GM23338 (cell line): Measurements from ENCODE around the gene INSL3. TPM values are rescaled to one million over a fixed set of nuclear protein-coding genes. Genes with fewer than 3 reads are reported as not detected.

Experiments
- ATAC-seq: fragments of 200-7000 bp; cut with Tn5 transposase; 3 replicates; pipeline ENCODE4 v1.9.1; 2020
- DNase-seq: peaks from one replicate; pipeline ENCODE4 v3.0.0-alpha.2; 2015; ENCODE audit warnings: low spot score
- H2AFZ ChIP-seq: fragments of 200-600 bp; sonication (generic); 2 replicates; pipeline ENCODE4 v1.8.0; 2016; ENCODE audit warnings: antibody characterized with exemption, mild to moderate bottlenecking, moderate library complexity
- H3F3A ChIP-seq: fragments of 200-600 bp; sonication (generic); replicated peaks from 2 replicates; pipeline ENCODE4 v1.8.0; 2017; ENCODE audit warnings: antibody characterized with exemption, mixed run types, low read depth
- H3K27ac ChIP-seq: fragments of 200-600 bp; sonication (generic); 2 replicates; pipeline ENCODE4 v1.6.1; 2016; ENCODE audit warnings: low read depth
- H3K27me3 ChIP-seq: fragments of 200-600 bp; sonication (generic); 2 replicates; pipeline ENCODE4 v1.8.0; 2016; ENCODE audit warnings: mild to moderate bottlenecking, mixed run types, moderate library complexity; ENCODE audit not compliant: insufficient read depth
- H3K36me3 ChIP-seq: fragments of 200-600 bp; sonication (generic); 2 replicates; pipeline ENCODE4 v1.8.0; 2016; ENCODE audit warnings: mild to moderate bottlenecking; ENCODE audit not compliant: insufficient read depth
- H3K4me1 ChIP-seq: fragments of 200-600 bp; sonication (generic); 2 replicates; pipeline ENCODE4 v1.8.0; 2016; ENCODE audit warnings: mild to moderate bottlenecking, moderate library complexity; ENCODE audit not compliant: insufficient read depth
- H3K4me2 ChIP-seq: fragments of 200-600 bp; sonication (generic); 2 replicates; pipeline ENCODE4 v1.7.1; 2017; ENCODE audit warnings: mixed run types
- H3K4me3 ChIP-seq: fragments of 200-600 bp; sonication (generic); 2 replicates; pipeline ENCODE4 v1.6.1; 2016; ENCODE audit warnings: mixed run types
- H3K79me2 ChIP-seq: fragments of 200-600 bp; sonication (generic); replicated peaks from 2 replicates; pipeline ENCODE4 v1.8.0; 2017; ENCODE audit warnings: mild to moderate bottlenecking; ENCODE audit not compliant: insufficient read depth
- H3K9me2 ChIP-seq: fragments of 200-600 bp; sonication (generic); 2 replicates; pipeline ENCODE4 v1.8.0; 2017; ENCODE audit not compliant: insufficient read depth
- H4K20me1 ChIP-seq: fragments of 200-600 bp; sonication (generic); replicated peaks from 2 replicates; pipeline ENCODE4 v1.8.0; 2017; ENCODE audit warnings: mild to moderate bottlenecking; ENCODE audit not compliant: insufficient read depth
- H3K27ac Mint-ChIP-seq: 2 replicates; pipeline ENCODE4 v1.8.0; 2020; ENCODE audit warnings: inconsistent platforms, mild to moderate bottlenecking, moderate library complexity, mixed read lengths
- H3K27me3 Mint-ChIP-seq: 3 replicates; pipeline ENCODE4 v1.8.0; 2022; ENCODE audit warnings: low read depth, mild to moderate bottlenecking, moderate library complexity, mixed read lengths, inconsistent platforms; ENCODE audit not compliant: insufficient read depth, poor library complexity
- H3K36me3 Mint-ChIP-seq: 3 replicates; pipeline ENCODE4 v1.8.0; 2021; ENCODE audit warnings: low read depth, mild to moderate bottlenecking, inconsistent platforms, moderate library complexity, mixed read lengths
- H3K4me1 Mint-ChIP-seq: 3 replicates; pipeline ENCODE4 v1.8.0; 2020; ENCODE audit warnings: mild to moderate bottlenecking, inconsistent platforms, mixed read lengths
- H3K4me3 Mint-ChIP-seq: 3 replicates; pipeline ENCODE4 v1.8.0; 2021; ENCODE audit warnings: moderate library complexity, mild to moderate bottlenecking, inconsistent platforms, mixed read lengths
- H3K9me3 Mint-ChIP-seq: 3 replicates; pipeline ENCODE4 v1.8.0; 2020; ENCODE audit warnings: moderate library complexity, mild to moderate bottlenecking, inconsistent platforms, mixed read lengths
- CREB1 ChIP-seq: fragments of 250-450 bp; sonication (Bioruptor Pico); IDR thresholded peaks from 2 replicates; pipeline ENCODE4 v1.5.0; 2020; ENCODE audit warnings: low read depth, mild to moderate bottlenecking, moderate library complexity
- CTCF ChIP-seq, 2 experiments: fragments of 200-600 bp in 1 of 2; sonication (generic) in 1 of 2; conservative IDR thresholded peaks; 2 replicates each; pipeline versions ENCODE4 v1.5.1 to v1.6.1; 2016 to 2017; ENCODE audit warnings: antibody characterized with exemption in 2 of 2, low read depth in 2 of 2, mild to moderate bottlenecking in 2 of 2, moderate library complexity in 1 of 2
- ETS1 ChIP-seq: IDR thresholded peaks from 2 replicates; pipeline ENCODE4 v1.6.1; 2016; ENCODE audit warnings: antibody characterized with exemption
- EZH2 ChIP-seq: fragments of 200-600 bp; sonication (generic); IDR thresholded peaks from one replicate; pipeline ENCODE4 v1.8.0; 2017; ENCODE audit warnings: antibody characterized with exemption, mild to moderate bottlenecking, low read depth; ENCODE audit not compliant: unreplicated experiment
- EZH2phosphoT487 ChIP-seq: fragments of 200-600 bp; sonication (generic); IDR thresholded peaks from one replicate; pipeline ENCODE4 v1.8.1; 2018; ENCODE audit warnings: antibody characterized with exemption; ENCODE audit not compliant: unreplicated experiment
- JUNB ChIP-seq: IDR thresholded peaks from one replicate; pipeline ENCODE4 v1.6.1; 2016; ENCODE audit warnings: antibody characterized with exemption; ENCODE audit not compliant: unreplicated experiment
- NANOG ChIP-seq: IDR thresholded peaks from 2 replicates; pipeline ENCODE4 v1.6.1; 2016; ENCODE audit warnings: antibody characterized with exemption, borderline replicate concordance
- POLR2AphosphoS5 ChIP-seq: IDR thresholded peaks from 2 replicates; pipeline ENCODE4 v1.6.1; 2016; ENCODE audit warnings: antibody characterized with exemption, low read depth
- STAT1 ChIP-seq: IDR thresholded peaks from one replicate; pipeline ENCODE4 v1.6.1; 2016; ENCODE audit warnings: antibody characterized with exemption; ENCODE audit not compliant: unreplicated experiment
- ZNF331 ChIP-seq: fragments of 250-450 bp; sonication (Bioruptor Pico); IDR thresholded peaks from 2 replicates; pipeline ENCODE4 v1.5.0; 2020; ENCODE audit warnings: low read depth, mild to moderate bottlenecking, moderate library complexity
- polyA plus RNA-seq: library from polyadenylated mRNA; unstranded; fragments of >200 nt; fragmentation: Nextera tagmentation; extraction: Ambion mirVana; gene quantifications from 2 replicates; pipeline ENCODE4 v1.2.1, GENCODE V29; 2016
- total RNA-seq: library from RNA; depleted of rRNA; stranded (reverse); fragments of >200 nt; shearing (Covaris generic); gene quantifications from 2 replicates; pipeline ENCODE4 v1.2.3, GENCODE V29; 2014
- TF ChIP-seq, protein P1 (sequence below): fragments of 250-450 bp; sonication (Bioruptor Pico); IDR thresholded peaks from 2 replicates; pipeline ENCODE4 v1.5.0; 2020; ENCODE audit warnings: mild to moderate bottlenecking, moderate library complexity

Gene INSL3
- total and polyA plus RNA-seq, 2 experiments from 2014 or later = 0.76 TPM; not detected in 1

DNA sequence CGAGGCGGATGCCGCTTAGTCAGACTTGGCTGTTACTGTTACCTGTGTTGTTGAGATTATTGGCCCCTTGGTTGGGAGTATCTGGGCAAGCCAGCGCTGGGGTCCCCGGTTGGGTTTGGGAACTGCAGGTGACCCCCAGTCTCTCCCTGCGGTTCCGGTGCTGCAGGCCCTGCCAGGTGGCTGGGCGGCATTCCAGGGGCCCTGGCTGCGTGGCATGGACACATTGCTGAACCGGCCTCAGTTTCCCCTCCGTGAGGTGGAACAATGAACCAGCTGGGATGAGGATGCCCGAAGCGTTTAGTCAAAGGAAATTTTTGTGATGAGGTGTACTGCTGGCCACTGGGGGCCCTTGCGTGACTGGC, 25.8 kb downstream of the INSL3 start (continued):
- TF ChIP-seq, protein P1, sequence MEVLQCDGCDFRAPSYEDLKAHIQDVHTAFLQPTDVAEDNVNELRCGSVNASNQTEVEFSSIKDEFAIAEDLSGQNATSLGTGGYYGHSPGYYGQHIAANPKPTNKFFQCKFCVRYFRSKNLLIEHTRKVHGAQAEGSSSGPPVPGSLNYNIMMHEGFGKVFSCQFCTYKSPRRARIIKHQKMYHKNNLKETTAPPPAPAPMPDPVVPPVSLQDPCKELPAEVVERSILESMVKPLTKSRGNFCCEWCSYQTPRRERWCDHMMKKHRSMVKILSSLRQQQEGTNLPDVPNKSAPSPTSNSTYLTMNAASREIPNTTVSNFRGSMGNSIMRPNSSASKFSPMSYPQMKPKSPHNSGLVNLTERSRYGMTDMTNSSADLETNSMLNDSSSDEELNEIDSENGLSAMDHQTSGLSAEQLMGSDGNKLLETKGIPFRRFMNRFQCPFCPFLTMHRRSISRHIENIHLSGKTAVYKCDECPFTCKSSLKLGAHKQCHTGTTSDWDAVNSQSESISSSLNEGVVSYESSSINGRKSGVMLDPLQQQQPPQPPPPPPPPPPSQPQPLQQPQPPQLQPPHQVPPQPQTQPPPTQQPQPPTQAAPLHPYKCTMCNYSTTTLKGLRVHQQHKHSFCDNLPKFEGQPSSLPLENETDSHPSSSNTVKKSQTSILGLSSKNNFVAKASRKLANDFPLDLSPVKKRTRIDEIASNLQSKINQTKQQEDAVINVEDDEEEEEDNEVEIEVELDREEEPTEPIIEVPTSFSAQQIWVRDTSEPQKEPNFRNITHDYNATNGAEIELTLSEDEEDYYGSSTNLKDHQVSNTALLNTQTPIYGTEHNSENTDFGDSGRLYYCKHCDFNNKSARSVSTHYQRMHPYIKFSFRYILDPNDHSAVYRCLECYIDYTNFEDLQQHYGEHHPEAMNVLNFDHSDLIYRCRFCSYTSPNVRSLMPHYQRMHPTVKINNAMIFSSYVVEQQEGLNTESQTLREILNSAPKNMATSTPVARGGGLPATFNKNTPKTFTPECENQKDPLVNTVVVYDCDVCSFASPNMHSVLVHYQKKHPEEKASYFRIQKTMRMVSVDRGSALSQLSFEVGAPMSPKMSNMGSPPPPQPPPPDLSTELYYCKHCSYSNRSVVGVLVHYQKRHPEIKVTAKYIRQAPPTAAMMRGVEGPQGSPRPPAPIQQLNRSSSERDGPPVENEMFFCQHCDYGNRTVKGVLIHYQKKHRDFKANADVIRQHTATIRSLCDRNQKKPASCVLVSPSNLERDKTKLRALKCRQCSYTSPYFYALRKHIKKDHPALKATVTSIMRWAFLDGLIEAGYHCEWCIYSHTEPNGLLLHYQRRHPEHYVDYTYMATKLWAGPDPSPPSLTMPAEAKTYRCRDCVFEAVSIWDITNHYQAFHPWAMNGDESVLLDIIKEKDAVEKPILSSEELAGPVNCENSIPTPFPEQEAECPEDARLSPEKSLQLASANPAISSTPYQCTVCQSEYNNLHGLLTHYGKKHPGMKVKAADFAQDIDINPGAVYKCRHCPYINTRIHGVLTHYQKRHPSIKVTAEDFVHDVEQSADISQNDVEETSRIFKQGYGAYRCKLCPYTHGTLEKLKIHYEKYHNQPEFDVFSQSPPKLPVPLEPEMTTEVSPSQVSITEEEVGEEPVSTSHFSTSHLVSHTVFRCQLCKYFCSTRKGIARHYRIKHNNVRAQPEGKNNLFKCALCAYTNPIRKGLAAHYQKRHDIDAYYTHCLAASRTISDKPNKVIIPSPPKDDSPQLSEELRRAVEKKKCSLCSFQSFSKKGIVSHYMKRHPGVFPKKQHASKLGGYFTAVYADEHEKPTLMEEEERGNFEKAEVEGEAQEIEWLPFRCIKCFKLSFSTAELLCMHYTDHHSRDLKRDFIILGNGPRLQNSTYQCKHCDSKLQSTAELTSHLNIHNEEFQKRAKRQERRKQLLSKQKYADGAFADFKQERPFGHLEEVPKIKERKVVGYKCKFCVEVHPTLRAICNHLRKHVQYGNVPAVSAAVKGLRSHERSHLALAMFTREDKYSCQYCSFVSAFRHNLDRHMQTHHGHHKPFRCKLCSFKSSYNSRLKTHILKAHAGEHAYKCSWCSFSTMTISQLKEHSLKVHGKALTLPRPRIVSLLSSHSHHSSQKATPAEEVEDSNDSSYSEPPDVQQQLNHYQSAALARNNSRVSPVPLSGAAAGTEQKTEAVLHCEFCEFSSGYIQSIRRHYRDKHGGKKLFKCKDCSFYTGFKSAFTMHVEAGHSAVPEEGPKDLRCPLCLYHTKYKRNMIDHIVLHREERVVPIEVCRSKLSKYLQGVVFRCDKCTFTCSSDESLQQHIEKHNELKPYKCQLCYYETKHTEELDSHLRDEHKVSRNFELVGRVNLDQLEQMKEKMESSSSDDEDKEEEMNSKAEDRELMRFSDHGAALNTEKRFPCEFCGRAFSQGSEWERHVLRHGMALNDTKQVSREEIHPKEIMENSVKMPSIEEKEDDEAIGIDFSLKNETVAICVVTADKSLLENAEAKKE = no peak
- TF ChIP-seq ETS1 (no peak), ZNF331 (CRISPR knock-in tag) (no peak), EZH2 (no peak), EZH2phosphoT487 (no peak)

DNA sequence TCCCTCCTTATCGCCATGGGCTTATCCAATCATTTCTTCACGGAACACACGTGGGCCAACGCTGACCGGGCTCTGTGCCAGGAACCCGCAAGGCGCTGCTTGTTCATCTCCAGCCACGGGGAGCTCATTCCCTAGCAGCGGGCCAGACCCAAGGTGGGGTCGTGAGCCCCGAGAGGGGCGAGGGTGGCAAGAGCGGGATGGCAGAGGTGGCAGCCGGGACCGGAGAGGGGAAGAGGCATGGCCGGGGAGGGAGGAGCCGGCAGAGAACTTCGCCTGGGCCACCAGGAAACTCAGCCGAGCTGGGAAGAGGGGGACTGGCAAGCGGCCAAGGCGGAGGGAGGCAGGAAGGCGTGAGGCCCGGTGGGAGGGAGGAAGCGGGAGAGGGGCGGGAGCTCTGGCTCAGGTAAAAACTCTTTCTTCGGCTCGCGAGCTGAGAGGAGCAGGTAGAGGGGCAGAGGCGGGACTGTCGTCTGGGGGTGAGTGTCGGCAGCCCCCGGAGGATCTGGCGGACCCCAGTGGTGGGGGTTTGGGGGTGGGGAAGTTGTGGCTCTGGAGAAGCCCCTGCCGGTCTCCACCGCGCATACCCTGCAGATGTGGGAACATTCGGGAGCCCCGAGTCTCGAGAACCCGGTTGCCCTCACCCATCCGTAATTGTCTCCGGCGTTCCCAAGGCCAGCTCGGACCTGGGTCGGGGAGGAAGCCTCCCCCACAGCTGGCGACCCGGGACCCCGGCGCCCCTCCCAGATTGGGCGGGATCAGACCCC, 26.4 kb downstream of the INSL3 start, which contains the start of gene B3GNT3:
TSS of gene B3GNT3 (plus strand) at position 408 of the 764 bp plus-strand sequence. CDS start 12,670 bp downstream, outside the sequence.
- Mint-ChIP-seq H3K27ac (no peak within 1 kb of the TSS), H3K36me3 (no peaks in the 10 kb centered on the region), H3K9me3 (no peaks in the 10 kb centered on the region), H3K4me1 (peaks cover 11% of the 10 kb centered on the region), H3K4me3 (peak within 1 kb of the TSS; percentile 76), H3K27me3 (peaks cover 19% of the 10 kb centered on the region)
- H3K4me3 ChIP-seq = peak within 1 kb of the TSS; percentile 71
- no peaks in the 10 kb centered on the region; the same call in 1 of the 2 replicates for H3K4me1 ChIP-seq
- peaks cover 8% of the 10 kb centered on the region; the same call in 1 of the 2 replicates for H3F3A ChIP-seq
- ATAC-seq = peak; percentile 82
- H3K27me3 ChIP-seq = peaks cover 17% of the 10 kb centered on the region
- H4K20me1 ChIP-seq = no peaks in the 10 kb centered on the region
- no peak within 1 kb of the TSS for H3K27ac ChIP-seq
- peak within 1 kb of the TSS; percentile 99 for H2AFZ ChIP-seq
- H3K4me2 ChIP-seq = peak within 1 kb of the TSS; percentile 93
- no peaks in the 10 kb centered on the region for H3K36me3 ChIP-seq
- no peaks in the 10 kb centered on the region for H3K9me2 ChIP-seq
- peak; percentile 89 for DNase-seq
- no peaks in the 10 kb centered on the region for H3K79me2 ChIP-seq
- TF ChIP-seq ZNF331 (CRISPR knock-in tag) (no peak), CTCF (conservative IDR thresholded peaks at IDR 0.05; ENCODE audit: low read depth in 2 of 2) (no peak), JUNB (no peak), ETS1 (no peak; the same call in 1 of the 2 replicates), POLR2AphosphoS5 (peak; percentile 37; the same call in 1 of the 2 replicates), NANOG (no peak), CREB1 (CRISPR knock-in tag) (no peak), EZH2phosphoT487 (no peak), STAT1 (no peak), EZH2 (peak; percentile 15)
